Activated CD4-positive, alpha-beta T cell treated with anti-CD3 and anti-CD28 coated beads, Interleukin-2, amount 10 ng/mL, durations not matched to agents 7 days and 5 days (primary cell): ENCODE data around the gene ZNF521. TPM values are rescaled to one million over a fixed set of nuclear protein-coding genes. Genes with fewer than 3 reads are reported as not detected.

ENCODE experiments used
- CTCF ChIA-PET: fragments of 350-600 bp; sonication (Branson Sonifier 250); formaldehyde crosslinking; loops from one replicate; lab custom pipeline; 2021; ENCODE audit warnings: antibody characterized with exemption; lab: Charles Lee
- POLR2A ChIA-PET: fragments of 350-600 bp; sonication (Branson Sonifier 250); formaldehyde crosslinking; loops from one replicate; lab custom pipeline; 2021; ENCODE audit warnings: antibody characterized with exemption; lab: Charles Lee
- DNase-seq: peaks from one replicate; pipeline ENCODE4 v3.0.0-alpha.2; 2020
- H3K27ac Mint-ChIP-seq: one replicate; pipeline ENCODE4 v1.8.0; 2021; ENCODE audit warnings: mild to moderate bottlenecking, moderate library complexity, mixed read lengths
- H3K27me3 Mint-ChIP-seq: one replicate; pipeline ENCODE4 v1.8.0; 2021; ENCODE audit warnings: mixed read lengths
- H3K36me3 Mint-ChIP-seq: one replicate; pipeline ENCODE4 v1.8.0; 2021; ENCODE audit warnings: low read depth, mixed read lengths
- H3K4me1 Mint-ChIP-seq: one replicate; pipeline ENCODE4 v1.8.0; 2021; ENCODE audit warnings: mixed read lengths
- H3K4me3 Mint-ChIP-seq: one replicate; pipeline ENCODE4 v1.8.0; 2021; ENCODE audit warnings: mild to moderate bottlenecking, moderate library complexity, mixed read lengths
- H3K9me3 Mint-ChIP-seq: one replicate; pipeline ENCODE4 v1.8.0; 2021; ENCODE audit warnings: mixed read lengths
- total RNA-seq, 2 experiments: library from RNA; stranded (reverse); gene quantifications; one replicate each; pipeline ENCODE4 v1.2.3, GENCODE V29; 2021

ZNF521 gene
- not detected for total RNA-seq

DNA sequence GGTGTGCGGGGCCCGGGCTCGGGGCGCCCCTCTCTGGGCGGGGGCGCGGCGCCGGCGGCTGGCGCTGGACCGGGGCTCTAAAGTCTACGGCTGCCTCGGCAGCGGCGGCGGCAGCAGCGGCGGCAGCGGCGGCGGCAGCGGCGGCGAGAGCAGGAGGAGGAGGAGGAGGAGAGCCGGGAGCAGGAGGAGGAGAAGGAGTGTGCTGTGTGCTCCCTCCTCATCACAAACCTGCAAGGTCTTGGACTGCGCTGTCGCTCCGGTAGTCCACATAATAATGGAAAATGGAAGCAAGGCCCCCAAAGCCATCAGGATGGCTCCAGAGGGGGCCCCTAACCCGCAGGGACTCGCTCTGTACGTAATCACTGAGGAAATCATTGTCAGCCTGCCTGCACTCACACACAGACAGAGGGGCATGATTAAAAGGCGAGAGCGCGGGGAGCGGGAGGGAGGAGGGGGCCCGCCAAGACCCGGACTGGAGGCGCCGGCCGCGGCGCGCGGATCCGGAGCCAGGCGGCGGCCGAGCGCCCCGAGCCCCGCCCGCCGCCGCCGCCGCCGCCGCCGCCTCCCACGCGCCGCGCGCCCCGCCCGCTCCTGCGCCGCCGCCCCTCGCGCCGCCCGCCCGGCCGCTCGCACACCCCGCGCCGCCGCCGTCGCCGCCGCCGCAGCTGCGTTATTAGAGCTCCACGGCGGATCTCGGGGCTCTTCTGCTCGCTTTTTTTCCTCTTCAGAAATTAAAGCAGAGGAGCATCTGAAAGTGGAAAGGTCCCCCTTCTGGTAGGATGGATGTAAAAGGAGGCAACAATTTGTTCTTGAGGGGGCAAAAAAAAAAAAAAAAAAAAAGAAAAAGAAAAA is at the start of gene ZNF521:
Gene ZNF521 (minus strand): TSS at position 390 of the 852 bp plus-strand sequence. CDS start 1,220 bp downstream, outside the sequence.
- ChIA-PET POLR2A (no interaction called here), CTCF (no interaction called here)
- Mint-ChIP-seq H3K27ac (no peak within 1 kb of the TSS), H3K4me3 (peak within 1 kb of the TSS; percentile 69), H3K36me3 (peaks cover 5% of the 10 kb centered on the region), H3K27me3 (peaks cover 69% of the 10 kb centered on the region), H3K4me1 (peaks cover 14% of the 10 kb centered on the region), H3K9me3 (no peaks in the 10 kb centered on the region)
- DNase-seq = peak; percentile 25

GRCh38 chr18:25399554-25399953 is 47.6 kb upstream of the ZNF521 start:
- Mint-ChIP-seq H3K4me1 (no peaks in the 10 kb centered on the region), H3K27me3 (no peaks in the 10 kb centered on the region), H3K4me3 (no peak overlapping the region), H3K9me3 (no peaks in the 10 kb centered on the region), H3K27ac (no peak overlapping the region), H3K36me3 (no peaks in the 10 kb centered on the region)
- DNase-seq = no peak
- CTCF ChIA-PET = no interaction called here
- POLR2A ChIA-PET = no interaction called here

GRCh38 chr18:25392192-25392591 is 40.2 kb upstream of the ZNF521 start:
- no peak for DNase-seq

GRCh38 chr18:25373432-25374179 is 21.6 kb upstream of the ZNF521 start:
- ChIA-PET POLR2A (no interaction called here), CTCF (no interaction called here)
- Mint-ChIP-seq H3K4me3 (no peak overlapping the region), H3K9me3 (no peaks in the 10 kb centered on the region), H3K4me1 (no peaks in the 10 kb centered on the region), H3K27me3 (no peaks in the 10 kb centered on the region), H3K36me3 (no peaks in the 10 kb centered on the region), H3K27ac (no peak overlapping the region)
- no peak for DNase-seq

More at GRCh38 chr18:25392192-25392591, 40.2 kb upstream of the ZNF521 start:
- Mint-ChIP-seq H3K4me3 (no peak overlapping the region), H3K27me3 (no peaks in the 10 kb centered on the region), H3K36me3 (no peaks in the 10 kb centered on the region), H3K9me3 (no peaks in the 10 kb centered on the region), H3K27ac (no peak overlapping the region), H3K4me1 (no peaks in the 10 kb centered on the region)
- ChIA-PET CTCF (no interaction called here), POLR2A (no interaction called here)

DNA sequence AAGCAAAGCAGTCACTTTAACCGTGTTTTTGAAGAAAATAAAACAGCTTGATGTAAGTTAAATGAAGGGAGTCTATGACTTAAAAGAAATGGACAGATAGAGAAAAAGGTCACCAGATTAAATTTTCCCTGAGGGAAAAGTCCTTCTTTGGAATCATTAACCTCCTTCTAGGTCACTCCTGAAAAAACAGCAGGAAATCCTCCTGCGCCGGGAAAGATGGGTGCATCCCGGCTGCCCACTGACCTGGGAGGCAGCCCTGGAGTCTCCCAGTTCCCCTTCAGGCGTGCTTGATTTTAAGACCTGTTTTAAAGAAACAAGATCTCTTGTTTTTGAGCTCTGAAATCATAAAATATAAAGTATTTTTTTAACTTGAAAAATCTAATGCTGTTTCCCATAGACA is 18.4 kb upstream of the ZNF521 start:
- Mint-ChIP-seq H3K36me3 (no peaks in the 10 kb centered on the region), H3K4me3 (no peak overlapping the region), H3K4me1 (no peaks in the 10 kb centered on the region), H3K27ac (no peak overlapping the region), H3K9me3 (no peaks in the 10 kb centered on the region), H3K27me3 (no peaks in the 10 kb centered on the region)
- ChIA-PET CTCF (no interaction called here), POLR2A (no interaction called here)
- no peak for DNase-seq

DNA sequence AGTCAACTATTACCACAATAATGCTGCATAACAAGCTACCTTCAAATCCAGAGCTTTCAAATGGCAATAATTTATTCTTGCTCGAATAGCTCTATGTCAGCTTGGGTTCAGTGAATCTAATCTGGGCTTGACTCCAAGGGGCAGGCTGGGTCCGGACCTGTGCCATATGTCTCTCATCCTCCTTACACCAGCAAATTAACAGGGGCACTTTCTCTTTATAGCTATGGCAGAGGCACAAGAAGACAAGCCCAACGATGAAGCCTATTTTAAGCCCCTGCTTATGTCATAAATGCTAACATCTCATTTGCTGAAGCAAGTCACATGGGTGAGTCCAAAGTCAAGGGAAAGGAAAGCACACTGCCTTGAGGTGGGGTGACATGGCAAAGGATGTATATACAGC is 13.3 kb upstream of the ZNF521 start:
- Mint-ChIP-seq H3K9me3 (no peaks in the 10 kb centered on the region), H3K4me1 (no peaks in the 10 kb centered on the region), H3K36me3 (no peaks in the 10 kb centered on the region), H3K27ac (no peak overlapping the region), H3K4me3 (no peak overlapping the region), H3K27me3 (no peaks in the 10 kb centered on the region)
- DNase-seq = no peak
- POLR2A ChIA-PET = no interaction called here
- CTCF ChIA-PET = no interaction called here

- Mint-ChIP-seq H3K4me3 (no peak overlapping the region), H3K9me3 (no peaks in the 10 kb centered on the region), H3K27me3 (peaks cover under 1% of the 10 kb centered on the region), H3K4me1 (no peaks in the 10 kb centered on the region), H3K27ac (no peak overlapping the region), H3K36me3 (no peaks in the 10 kb centered on the region)
- ChIA-PET CTCF (no interaction called here), POLR2A (no interaction called here)
- no peak for DNase-seq
Observed at GRCh38 chr18:25364732-25365131, 12.8 kb upstream of the ZNF521 start.

DNA sequence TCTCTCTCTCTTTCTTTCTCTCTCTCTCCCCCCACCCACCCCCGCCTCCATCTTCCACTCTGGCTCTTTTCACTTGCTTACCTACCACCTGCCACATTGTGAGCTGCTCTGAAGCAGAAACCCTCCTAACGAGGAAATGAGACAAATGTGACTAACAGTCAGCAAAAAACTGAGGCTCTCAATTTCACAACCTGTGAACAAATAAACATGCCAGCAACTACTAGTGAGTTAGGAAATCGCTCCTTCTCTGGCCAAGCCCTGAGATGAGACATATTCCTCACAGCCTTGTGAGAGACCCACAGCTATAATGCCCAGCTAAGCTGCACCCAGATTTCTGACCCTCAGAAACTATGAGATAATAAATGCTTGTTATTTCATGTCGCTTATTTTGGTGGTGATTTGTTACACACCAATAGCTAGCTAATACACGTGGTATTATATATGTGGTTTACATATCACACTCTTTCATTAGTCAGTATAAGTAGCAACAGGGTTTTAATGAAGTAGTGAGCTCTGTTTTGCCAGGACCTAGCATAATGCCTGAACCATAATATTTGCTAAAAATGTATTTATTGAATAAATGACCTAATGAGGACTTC is 8.4 kb upstream of the ZNF521 start:
- no peaks in the 10 kb centered on the region for H3K4me1 Mint-ChIP-seq
- no peaks in the 10 kb centered on the region for H3K36me3 Mint-ChIP-seq
- POLR2A ChIA-PET = no interaction called here
- DNase-seq = no peak
- no peak overlapping the region for H3K4me3 Mint-ChIP-seq
- peaks cover 9% of the 10 kb centered on the region for H3K27me3 Mint-ChIP-seq
- H3K27ac Mint-ChIP-seq = no peak overlapping the region
- no peaks in the 10 kb centered on the region for H3K9me3 Mint-ChIP-seq
- CTCF ChIA-PET = no interaction called here

GRCh38 chr18:25353080-25353479 is 1.1 kb upstream of the ZNF521 start:
- POLR2A ChIA-PET = no interaction called here
- H3K4me3 Mint-ChIP-seq = no peak overlapping the region

DNA sequence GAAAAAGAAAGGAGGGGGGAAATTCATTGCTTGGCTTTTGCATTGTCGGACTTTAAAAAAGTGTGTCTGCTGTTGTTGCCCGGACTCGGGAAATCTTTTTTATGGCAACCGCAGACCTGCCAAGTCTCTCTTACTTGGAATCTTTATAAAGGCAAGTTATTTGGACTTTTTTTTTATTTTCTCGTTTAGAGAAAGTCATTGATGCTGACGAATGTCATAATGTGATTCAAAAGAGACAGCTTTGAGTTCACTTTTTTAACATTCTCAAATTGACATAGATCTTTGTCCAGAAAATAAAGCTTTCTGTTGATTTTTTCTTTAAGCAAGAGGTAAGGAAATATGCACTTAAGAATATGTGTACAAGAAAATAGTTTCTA is 651 bp upstream of the ZNF521 start:
- DNase-seq = no peak
- ChIA-PET POLR2A (no interaction called here), CTCF (interaction anchor here (0.6 kb wide), 1 partner anchor 956 kb away, joined by 4 read pairs; no protein-coding TSS in a partner anchor)
- H3K4me1 Mint-ChIP-seq = peaks cover 14% of the 10 kb centered on the region
- peaks cover 5% of the 10 kb centered on the region for H3K36me3 Mint-ChIP-seq
- H3K9me3 Mint-ChIP-seq = no peaks in the 10 kb centered on the region
- H3K4me3 Mint-ChIP-seq = no peak overlapping the region
- peaks cover 63% of the 10 kb centered on the region for H3K27me3 Mint-ChIP-seq
- H3K27ac Mint-ChIP-seq = no peak overlapping the region

More at GRCh38 chr18:25353080-25353479, 1.1 kb upstream of the ZNF521 start:
- H3K27ac Mint-ChIP-seq = no peak overlapping the region
- CTCF ChIA-PET = interaction anchor here (0.6 kb wide), 1 partner anchor 956 kb away, joined by 4 read pairs; no protein-coding TSS in a partner anchor
- H3K27me3 Mint-ChIP-seq = peaks cover 59% of the 10 kb centered on the region
- no peak for DNase-seq
- peaks cover 5% of the 10 kb centered on the region for H3K36me3 Mint-ChIP-seq
- H3K9me3 Mint-ChIP-seq = no peaks in the 10 kb centered on the region
- peaks cover 14% of the 10 kb centered on the region for H3K4me1 Mint-ChIP-seq

GRCh38 chr18:25351280-25351775 is 638 bp downstream of the ZNF521 start:
- Mint-ChIP-seq H3K27me3 (peaks cover 73% of the 10 kb centered on the region), H3K4me1 (peaks cover 14% of the 10 kb centered on the region), H3K4me3 (peak overlapping the region; percentile 69), H3K36me3 (peaks cover 5% of the 10 kb centered on the region), H3K27ac (no peak overlapping the region), H3K9me3 (no peaks in the 10 kb centered on the region)
- ChIA-PET CTCF (no interaction called here), POLR2A (interaction anchor here (0.7 kb wide), 1 partner anchor 384 kb away, joined by 3 read pairs; no protein-coding TSS in a partner anchor)
- DNase-seq = no peak

DNA sequence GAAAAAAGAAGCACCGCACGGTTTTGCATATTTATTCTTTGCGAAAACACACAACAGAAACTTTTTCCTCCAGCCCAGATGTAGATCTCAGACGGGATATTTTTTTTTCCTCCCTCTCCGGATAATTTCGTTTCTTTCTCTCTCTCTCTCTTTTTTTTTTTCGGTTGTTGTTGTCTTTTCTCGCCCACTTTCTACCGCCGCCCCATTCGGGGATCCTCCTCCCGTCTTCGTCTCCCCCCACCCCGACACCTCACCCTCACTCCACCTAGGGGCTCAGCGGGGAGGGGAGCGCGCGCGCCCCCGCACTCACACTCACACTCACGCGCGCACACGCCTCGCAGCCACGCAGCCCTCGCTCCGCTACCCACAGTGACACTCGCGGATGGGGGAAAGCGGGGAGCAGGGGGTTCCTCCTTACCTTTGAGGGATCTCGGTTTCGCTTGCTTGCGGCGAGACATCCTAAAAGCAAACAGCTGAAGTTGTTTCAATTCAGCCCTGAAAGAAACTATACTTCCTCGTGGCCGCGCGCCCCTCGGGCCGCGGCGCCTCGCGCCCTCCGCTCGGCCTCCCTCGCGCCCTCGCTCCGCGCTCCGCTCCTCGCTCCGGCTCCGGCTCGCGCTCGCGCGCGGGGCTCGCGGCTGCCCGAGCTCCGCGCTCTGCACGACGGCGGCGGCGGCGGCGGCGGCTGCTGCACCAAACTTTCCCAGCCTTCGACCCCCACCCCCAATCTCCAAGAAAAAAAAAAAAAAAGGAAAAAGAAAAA is 1.3 kb downstream of the ZNF521 start:
- Mint-ChIP-seq H3K27ac (no peak overlapping the region), H3K4me3 (peak overlapping the region; percentile 71), H3K36me3 (peaks cover 5% of the 10 kb centered on the region), H3K27me3 (peaks cover 76% of the 10 kb centered on the region), H3K4me1 (peaks cover 14% of the 10 kb centered on the region), H3K9me3 (no peaks in the 10 kb centered on the region)
- ChIA-PET POLR2A (interaction anchor here (0.7 kb wide), 1 partner anchor 383 kb away, joined by 3 read pairs; no protein-coding TSS in a partner anchor), CTCF (no interaction called here)
- DNase-seq = no peak
